ENCODE data around the gene EMILIN2.

Gene EMILIN2

GRCh38 chr18:2920027-2920426 lies 73.2 kb downstream of the EMILIN2 start:
- TF ChIP-seq, protein P1, sequence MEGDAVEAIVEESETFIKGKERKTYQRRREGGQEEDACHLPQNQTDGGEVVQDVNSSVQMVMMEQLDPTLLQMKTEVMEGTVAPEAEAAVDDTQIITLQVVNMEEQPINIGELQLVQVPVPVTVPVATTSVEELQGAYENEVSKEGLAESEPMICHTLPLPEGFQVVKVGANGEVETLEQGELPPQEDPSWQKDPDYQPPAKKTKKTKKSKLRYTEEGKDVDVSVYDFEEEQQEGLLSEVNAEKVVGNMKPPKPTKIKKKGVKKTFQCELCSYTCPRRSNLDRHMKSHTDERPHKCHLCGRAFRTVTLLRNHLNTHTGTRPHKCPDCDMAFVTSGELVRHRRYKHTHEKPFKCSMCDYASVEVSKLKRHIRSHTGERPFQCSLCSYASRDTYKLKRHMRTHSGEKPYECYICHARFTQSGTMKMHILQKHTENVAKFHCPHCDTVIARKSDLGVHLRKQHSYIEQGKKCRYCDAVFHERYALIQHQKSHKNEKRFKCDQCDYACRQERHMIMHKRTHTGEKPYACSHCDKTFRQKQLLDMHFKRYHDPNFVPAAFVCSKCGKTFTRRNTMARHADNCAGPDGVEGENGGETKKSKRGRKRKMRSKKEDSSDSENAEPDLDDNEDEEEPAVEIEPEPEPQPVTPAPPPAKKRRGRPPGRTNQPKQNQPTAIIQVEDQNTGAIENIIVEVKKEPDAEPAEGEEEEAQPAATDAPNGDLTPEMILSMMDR (IDR thresholded peaks at IDR 0.05; ENCODE audit: low read depth, low read length, missing control alignments) = no peak
- in situ Hi-C loops (cut with HindIII; ENCODE audit: low pct_ligation_motif_present, low sequenced_read_pairs) = no loop called here
- H3K27me3 ChIP-seq (replicated peaks) = no peaks in the 10 kb centered on the region
- H3K27ac ChIP-seq = no peak overlapping the region
- H3K4me3 ChIP-seq (ENCODE audit: low read depth, low read length) = no peak overlapping the region
- peaks cover 65% of the 10 kb centered on the region for H3K36me3 ChIP-seq (replicated peaks)
- no peak for DNase-seq

DNA sequence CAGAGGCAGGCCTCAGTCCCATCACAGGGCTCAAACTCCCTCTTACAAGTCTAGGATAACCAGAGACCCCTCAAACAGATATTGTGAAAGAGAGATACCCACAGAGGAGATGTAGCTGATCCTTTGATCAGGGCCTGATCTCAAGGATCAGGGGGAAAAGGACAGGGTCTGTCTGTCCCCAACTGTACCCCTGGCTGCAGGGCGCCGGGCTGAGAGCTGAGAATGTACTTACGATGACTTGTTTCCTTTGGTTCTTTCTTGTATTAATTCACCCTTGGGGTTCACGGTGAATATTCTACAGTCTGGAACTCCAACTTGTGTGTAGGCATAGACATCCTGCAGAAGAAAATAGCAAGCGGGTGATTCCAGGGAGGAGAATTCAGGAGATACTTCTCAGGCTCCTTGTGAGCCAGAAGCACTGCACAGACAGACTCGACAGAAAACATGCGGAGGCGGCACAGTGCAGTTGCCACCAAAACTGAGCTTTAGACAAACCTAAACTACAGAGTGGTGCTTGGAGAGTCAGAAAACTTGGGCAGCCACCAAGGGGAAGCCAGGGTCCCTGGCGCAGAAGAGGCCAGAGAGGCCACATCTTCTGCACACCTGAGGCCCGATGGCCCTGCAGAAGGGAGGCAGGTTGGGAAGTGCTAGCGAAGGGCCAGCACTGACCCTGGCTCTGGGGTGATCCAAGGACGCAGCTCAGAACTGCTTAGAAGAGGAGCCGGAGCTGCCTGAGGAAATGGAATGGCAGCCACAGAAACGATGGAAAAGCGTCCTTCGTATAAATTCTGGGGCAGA lies 73.9 kb downstream of the EMILIN2 start:
- no peaks in the 10 kb centered on the region for H3K27me3 ChIP-seq (replicated peaks)
- in situ Hi-C loops (cut with HindIII; ENCODE audit: low pct_ligation_motif_present, low sequenced_read_pairs) = no loop called here
- TF ChIP-seq, protein P1 (IDR thresholded peaks at IDR 0.05; ENCODE audit: low read depth, low read length, missing control alignments) = no peak
- peaks cover 65% of the 10 kb centered on the region for H3K36me3 ChIP-seq (replicated peaks)
- DNase-seq = no peak
- H3K4me3 ChIP-seq (ENCODE audit: low read depth, low read length) = no peak overlapping the region
- H3K27ac ChIP-seq = no peak overlapping the region

DNA sequence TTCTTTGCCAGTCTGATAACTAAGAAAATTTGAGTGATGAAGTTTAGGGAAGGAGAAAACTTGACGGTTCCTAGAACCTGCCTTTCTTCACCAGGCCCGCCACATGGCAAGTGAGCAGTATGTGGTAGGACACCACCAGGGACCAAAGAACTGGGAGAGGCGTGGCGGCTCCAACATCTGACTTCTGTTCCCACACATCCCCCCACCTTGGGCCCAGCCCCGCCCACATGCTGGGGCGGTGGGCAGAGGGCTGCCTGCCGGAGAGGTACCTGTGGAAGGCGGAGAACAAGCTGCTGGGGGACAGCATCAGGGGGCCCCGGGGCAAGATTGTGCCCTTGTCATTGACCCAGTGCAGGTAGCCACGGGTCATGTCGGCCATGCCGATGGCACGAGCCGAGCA lies 75.0 kb downstream of the EMILIN2 start:
- H3K27me3 ChIP-seq (replicated peaks) = no peaks in the 10 kb centered on the region
- DNase-seq = no peak
- peaks cover 66% of the 10 kb centered on the region for H3K36me3 ChIP-seq (replicated peaks)
- TF ChIP-seq, protein P1 (IDR thresholded peaks at IDR 0.05; ENCODE audit: low read depth, low read length, missing control alignments) = no peak
- in situ Hi-C loops (cut with HindIII; ENCODE audit: low pct_ligation_motif_present, low sequenced_read_pairs) = no loop called here
- no peak overlapping the region for H3K27ac ChIP-seq
- H3K4me3 ChIP-seq (ENCODE audit: low read depth, low read length) = no peak overlapping the region

DNA sequence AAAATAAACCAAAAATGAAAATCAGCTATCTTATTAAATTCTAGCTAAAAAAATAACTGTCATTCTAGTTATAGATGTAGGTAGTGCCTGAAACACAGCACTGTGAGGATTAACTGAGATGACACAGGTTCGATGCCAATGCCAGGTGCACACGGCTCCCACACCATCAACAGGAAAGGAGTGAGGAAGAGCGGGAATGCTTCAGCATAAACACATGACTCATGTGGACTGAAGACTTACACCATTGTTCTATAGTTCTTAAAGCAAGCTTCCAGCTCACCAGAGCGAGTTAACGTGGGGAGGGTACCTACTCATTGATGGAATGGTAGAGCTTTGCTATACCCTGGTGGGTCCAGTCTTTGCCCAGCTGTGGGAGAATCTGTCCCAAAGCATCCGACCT lies 76.7 kb downstream of the EMILIN2 start:
- Histone ChIP-seq H3K36me3 (replicated peaks) (peaks cover 67% of the 10 kb centered on the region), H3K27me3 (replicated peaks) (no peaks in the 10 kb centered on the region), H3K27ac (no peak overlapping the region), H3K4me3 (ENCODE audit: low read depth, low read length) (no peak overlapping the region)
- no peak for DNase-seq
- TF ChIP-seq, protein P1 (IDR thresholded peaks at IDR 0.05; ENCODE audit: low read depth, low read length, missing control alignments) = no peak
- in situ Hi-C loops (cut with HindIII; ENCODE audit: low pct_ligation_motif_present, low sequenced_read_pairs) = no loop called here

- in situ Hi-C loops (cut with HindIII; ENCODE audit: low pct_ligation_motif_present, low sequenced_read_pairs) = no loop called here
- Histone ChIP-seq H3K4me3 (ENCODE audit: low read depth, low read length) (no peak overlapping the region), H3K27me3 (replicated peaks) (no peaks in the 10 kb centered on the region), H3K27ac (no peak overlapping the region), H3K36me3 (replicated peaks) (peaks cover 58% of the 10 kb centered on the region)
- no peak for DNase-seq
- TF ChIP-seq, protein P1 (IDR thresholded peaks at IDR 0.05; ENCODE audit: low read depth, low read length, missing control alignments) = no peak
Observed at GRCh38 chr18:2924920-2925319, 78.1 kb downstream of the EMILIN2 start.

GRCh38 chr18:2926528-2926927 lies 79.7 kb downstream of the EMILIN2 start:
- Histone ChIP-seq H3K27ac (no peak overlapping the region), H3K27me3 (replicated peaks) (no peaks in the 10 kb centered on the region), H3K4me3 (ENCODE audit: low read depth, low read length) (no peak overlapping the region), H3K36me3 (replicated peaks) (peaks cover 55% of the 10 kb centered on the region)
- in situ Hi-C loops (cut with HindIII; ENCODE audit: low pct_ligation_motif_present, low sequenced_read_pairs) = no loop called here
- TF ChIP-seq, protein P1 (IDR thresholded peaks at IDR 0.05; ENCODE audit: low read depth, low read length, missing control alignments) = no peak
- no peak for DNase-seq
